Measurements from ENCODE around the gene RRP15. TPM values are rescaled to one million over a fixed set of nuclear protein-coding genes. Genes with fewer than 3 reads are reported as not detected.

RRP15 gene
- total RNA-seq, 1 donor from 2014 or later, result 28.4 TPM

DNA sequence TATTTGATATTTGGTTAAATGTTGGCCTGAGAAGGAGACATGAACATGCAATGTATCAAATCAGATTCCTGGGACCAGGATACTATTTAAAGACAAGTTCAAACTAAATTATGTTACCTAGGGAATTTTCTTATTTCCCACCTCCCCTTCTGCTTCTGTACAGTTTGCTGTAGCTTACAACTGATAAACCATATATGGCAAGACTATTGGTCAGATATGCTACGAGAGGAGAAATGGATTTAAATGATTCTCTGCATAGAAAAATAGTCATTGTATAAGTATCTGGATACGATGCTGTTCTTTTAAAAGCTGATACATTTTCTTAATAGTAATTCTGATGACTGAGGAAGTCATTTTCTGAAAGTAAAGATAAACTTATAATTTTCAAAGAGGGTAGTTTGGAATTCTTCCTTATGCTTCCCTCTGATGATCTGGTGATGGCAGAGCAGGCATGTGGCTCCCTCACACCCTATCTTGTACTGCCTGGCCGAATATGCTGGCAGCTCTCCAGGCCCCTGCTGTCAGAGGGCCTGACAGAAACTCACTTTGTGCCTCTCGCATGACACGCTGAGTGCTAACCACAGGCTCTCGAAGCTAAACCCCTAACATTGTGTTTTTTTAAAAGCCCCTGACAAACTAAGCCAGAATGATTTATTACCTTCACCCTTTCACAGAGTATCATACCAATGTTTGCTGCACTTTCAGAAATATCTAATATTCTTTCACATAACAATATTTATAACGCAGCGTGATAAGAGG is 19.4 kb downstream of the RRP15 start:
- Histone ChIP-seq H3K9ac (ENCODE audit: low read length) (no peak overlapping the region), H4K20me1 (ENCODE audit: insufficient read depth, low read length) (no peaks in the 10 kb centered on the region), H3K79me2 (ENCODE audit: insufficient read depth, low read length) (peaks cover 23% of the 10 kb centered on the region), H3K4me2 (ENCODE audit: low read length) (peak overlapping the region; percentile 8), H3K36me3 (ENCODE audit: insufficient read depth, low read length) (no peaks in the 10 kb centered on the region), H2AFZ (ENCODE audit: low read depth, low read length) (no peak overlapping the region), H3K27ac (ENCODE audit: low read depth, low read length) (no peak overlapping the region), H3K27me3 (ENCODE audit: insufficient read depth, low read length) (no peaks in the 10 kb centered on the region), H3K4me3 (ENCODE audit: insufficient read depth, low read depth, low read length) (no peak overlapping the region), H3K9me3 (ENCODE audit: insufficient read depth, low read depth, low read length) (no peaks in the 10 kb centered on the region), H3K4me1 (ENCODE audit: insufficient read depth, low read length) (peaks cover 4% of the 10 kb centered on the region)
- Mint-ChIP-seq H3K36me3 (ENCODE audit: low read depth, unreplicated experiment) (peaks cover 3% of the 10 kb centered on the region), H3K4me1 (ENCODE audit: low read depth, unreplicated experiment) (peaks cover 12% of the 10 kb centered on the region), H3K27me3 (ENCODE audit: low read depth, unreplicated experiment) (no peaks in the 10 kb centered on the region), H3K27ac (ENCODE audit: unreplicated experiment) (peak overlapping the region; percentile 3), H3K4me3 (ENCODE audit: unreplicated experiment) (no peak overlapping the region), H3K9me3 (ENCODE audit: unreplicated experiment) (no peaks in the 10 kb centered on the region)
- FAIRE-seq (no peak), DNase-seq (ENCODE audit: low read depth) (peak; percentile 58)
- TF ChIP-seq EZH2 (IDR thresholded peaks at IDR 0.05; ENCODE audit: insufficient read depth, low read length), result no peak
- TF ChIP-seq, protein P1, sequence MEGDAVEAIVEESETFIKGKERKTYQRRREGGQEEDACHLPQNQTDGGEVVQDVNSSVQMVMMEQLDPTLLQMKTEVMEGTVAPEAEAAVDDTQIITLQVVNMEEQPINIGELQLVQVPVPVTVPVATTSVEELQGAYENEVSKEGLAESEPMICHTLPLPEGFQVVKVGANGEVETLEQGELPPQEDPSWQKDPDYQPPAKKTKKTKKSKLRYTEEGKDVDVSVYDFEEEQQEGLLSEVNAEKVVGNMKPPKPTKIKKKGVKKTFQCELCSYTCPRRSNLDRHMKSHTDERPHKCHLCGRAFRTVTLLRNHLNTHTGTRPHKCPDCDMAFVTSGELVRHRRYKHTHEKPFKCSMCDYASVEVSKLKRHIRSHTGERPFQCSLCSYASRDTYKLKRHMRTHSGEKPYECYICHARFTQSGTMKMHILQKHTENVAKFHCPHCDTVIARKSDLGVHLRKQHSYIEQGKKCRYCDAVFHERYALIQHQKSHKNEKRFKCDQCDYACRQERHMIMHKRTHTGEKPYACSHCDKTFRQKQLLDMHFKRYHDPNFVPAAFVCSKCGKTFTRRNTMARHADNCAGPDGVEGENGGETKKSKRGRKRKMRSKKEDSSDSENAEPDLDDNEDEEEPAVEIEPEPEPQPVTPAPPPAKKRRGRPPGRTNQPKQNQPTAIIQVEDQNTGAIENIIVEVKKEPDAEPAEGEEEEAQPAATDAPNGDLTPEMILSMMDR (IDR thresholded peaks at IDR 0.05; ENCODE audit: insufficient read depth, low read depth, low read length), result no peak

DNA sequence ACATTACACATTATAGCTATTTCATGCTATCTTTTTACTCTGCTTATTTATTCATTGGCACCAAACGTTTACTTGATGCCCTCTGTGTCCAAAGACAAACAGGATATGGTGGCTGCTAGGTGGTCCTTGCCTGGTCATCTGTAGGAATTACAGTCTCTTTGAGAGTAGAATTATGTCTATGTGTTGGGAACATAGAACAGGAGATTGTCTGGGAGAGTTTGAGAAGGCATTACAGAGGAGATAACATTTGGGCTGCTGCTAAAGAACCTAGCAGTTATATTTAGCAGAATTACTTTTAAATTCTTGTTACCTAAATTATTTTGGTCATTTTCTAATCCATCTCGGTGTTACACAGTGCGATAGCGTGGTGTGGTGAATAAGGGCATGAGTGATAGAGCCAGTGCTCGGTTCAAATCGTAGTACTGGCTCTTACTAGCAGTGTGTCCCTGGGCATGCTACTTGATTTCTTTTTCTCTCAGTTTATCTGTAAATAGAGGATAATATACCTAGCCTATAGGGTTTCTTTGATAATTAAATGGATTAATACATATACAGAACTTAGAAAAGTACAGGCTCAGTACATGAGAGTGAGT is 20.5 kb downstream of the RRP15 start:
- H3K4me1 ChIP-seq (ENCODE audit: insufficient read depth, low read length), result peaks cover 4% of the 10 kb centered on the region
- H3K4me2 ChIP-seq (ENCODE audit: low read length), result no peak overlapping the region
- H3K9me3 ChIP-seq (ENCODE audit: insufficient read depth, low read depth, low read length), result no peaks in the 10 kb centered on the region
- DNase-seq (ENCODE audit: low read depth), result no peak
- TF ChIP-seq, protein P1 (IDR thresholded peaks at IDR 0.05; ENCODE audit: insufficient read depth, low read depth, low read length), result no peak
- no peak for TF ChIP-seq EZH2 (IDR thresholded peaks at IDR 0.05; ENCODE audit: insufficient read depth, low read length)
- FAIRE-seq, result no peak
- no peak overlapping the region for H3K9ac ChIP-seq (ENCODE audit: low read length)
- H2AFZ ChIP-seq (ENCODE audit: low read depth, low read length), result no peak overlapping the region
- Mint-ChIP-seq H3K4me3 (ENCODE audit: unreplicated experiment) (no peak overlapping the region), H3K27ac (ENCODE audit: unreplicated experiment) (no peak overlapping the region), H3K36me3 (ENCODE audit: low read depth, unreplicated experiment) (peaks cover 3% of the 10 kb centered on the region), H3K27me3 (ENCODE audit: low read depth, unreplicated experiment) (no peaks in the 10 kb centered on the region), H3K4me1 (ENCODE audit: low read depth, unreplicated experiment) (peaks cover 12% of the 10 kb centered on the region), H3K9me3 (ENCODE audit: unreplicated experiment) (no peaks in the 10 kb centered on the region)
- peaks cover 3% of the 10 kb centered on the region for H3K36me3 ChIP-seq (ENCODE audit: insufficient read depth, low read length)
- no peak overlapping the region for H3K4me3 ChIP-seq (ENCODE audit: insufficient read depth, low read depth, low read length)
- H3K79me2 ChIP-seq (ENCODE audit: insufficient read depth, low read length), result peaks cover 13% of the 10 kb centered on the region
- no peak overlapping the region for H3K27ac ChIP-seq (ENCODE audit: low read depth, low read length)
- no peaks in the 10 kb centered on the region for H4K20me1 ChIP-seq (ENCODE audit: insufficient read depth, low read length)
- no peaks in the 10 kb centered on the region for H3K27me3 ChIP-seq (ENCODE audit: insufficient read depth, low read length)

DNA sequence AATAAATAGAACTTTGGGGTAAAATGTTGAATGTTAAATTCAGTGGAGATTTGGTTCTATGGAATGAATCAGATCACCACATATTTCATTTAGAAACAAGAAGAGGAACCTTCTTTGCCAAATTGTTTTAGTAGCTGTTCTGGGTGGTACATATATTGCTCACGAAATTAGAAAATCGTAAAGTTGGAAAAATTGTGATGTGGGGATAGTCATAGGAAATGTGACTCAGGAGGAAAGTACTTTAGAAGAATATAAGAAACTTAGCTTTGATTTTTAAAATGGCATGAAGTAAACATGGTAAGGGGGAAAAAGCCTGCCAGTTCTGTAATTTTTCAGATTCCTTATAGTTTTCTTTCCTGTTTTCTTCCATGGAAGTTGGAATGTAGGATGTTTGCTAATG is 27.4 kb downstream of the RRP15 start:
- H3K4me3 Mint-ChIP-seq (ENCODE audit: unreplicated experiment), result no peak overlapping the region
- peak; percentile 29 for DNase-seq (ENCODE audit: low read depth)
- Histone ChIP-seq H4K20me1 (ENCODE audit: insufficient read depth, low read length) (no peaks in the 10 kb centered on the region), H3K4me1 (ENCODE audit: insufficient read depth, low read length) (no peaks in the 10 kb centered on the region), H3K4me2 (ENCODE audit: low read length) (peak overlapping the region; percentile 24), H3K4me3 (ENCODE audit: insufficient read depth, low read depth, low read length) (no peak overlapping the region), H3K27ac (ENCODE audit: low read depth, low read length) (peak overlapping the region; percentile 47), H3K27me3 (ENCODE audit: insufficient read depth, low read length) (no peaks in the 10 kb centered on the region), H3K9ac (ENCODE audit: low read length) (no peak overlapping the region), H3K36me3 (ENCODE audit: insufficient read depth, low read length) (peaks cover 3% of the 10 kb centered on the region), H3K79me2 (ENCODE audit: insufficient read depth, low read length) (peaks cover 3% of the 10 kb centered on the region), H2AFZ (ENCODE audit: low read depth, low read length) (no peak overlapping the region), H3K9me3 (ENCODE audit: insufficient read depth, low read depth, low read length) (no peaks in the 10 kb centered on the region)
- no peaks in the 10 kb centered on the region for H3K9me3 Mint-ChIP-seq (ENCODE audit: unreplicated experiment)
- TF ChIP-seq EZH2 (IDR thresholded peaks at IDR 0.05; ENCODE audit: insufficient read depth, low read length), result no peak
- TF ChIP-seq, protein P1 (IDR thresholded peaks at IDR 0.05; ENCODE audit: insufficient read depth, low read depth, low read length), result no peak
- peak; percentile 26 for FAIRE-seq
- peaks cover 7% of the 10 kb centered on the region for H3K4me1 Mint-ChIP-seq (ENCODE audit: low read depth, unreplicated experiment)
- no peak overlapping the region for H3K27ac Mint-ChIP-seq (ENCODE audit: unreplicated experiment)
- H3K36me3 Mint-ChIP-seq (ENCODE audit: low read depth, unreplicated experiment), result peaks cover 3% of the 10 kb centered on the region
- no peaks in the 10 kb centered on the region for H3K27me3 Mint-ChIP-seq (ENCODE audit: low read depth, unreplicated experiment)
